Measurements from ENCODE around the gene PAQR5. TPM values are rescaled to one million over a fixed set of nuclear protein-coding genes. Genes with fewer than 3 reads are reported as not detected.

PAQR5 gene
- total RNA-seq, 4 donors from 2014 or later, result 3.0 to 8.1 (median 3.9) TPM

DNA sequence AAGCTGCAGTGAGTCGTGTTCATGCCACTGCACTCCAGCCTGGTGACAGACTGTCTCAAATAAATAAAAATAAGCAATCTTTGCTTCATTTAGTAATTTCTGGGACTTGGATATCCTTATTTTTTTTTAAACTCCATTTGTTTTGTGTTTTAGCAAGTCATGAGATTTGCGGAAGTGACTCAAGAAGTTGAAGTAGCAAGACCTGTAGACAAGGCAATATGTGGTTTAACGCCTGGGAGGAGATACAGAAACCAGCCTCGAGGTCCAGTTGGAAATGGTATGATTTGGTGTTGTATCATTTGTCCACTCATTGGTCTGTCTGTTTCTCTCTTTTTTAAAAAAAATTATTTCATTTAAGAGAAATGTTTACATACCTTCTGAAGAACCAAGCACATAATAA, 137.3 kb downstream of the PAQR5 start:
- TF ChIP-seq, protein P1, sequence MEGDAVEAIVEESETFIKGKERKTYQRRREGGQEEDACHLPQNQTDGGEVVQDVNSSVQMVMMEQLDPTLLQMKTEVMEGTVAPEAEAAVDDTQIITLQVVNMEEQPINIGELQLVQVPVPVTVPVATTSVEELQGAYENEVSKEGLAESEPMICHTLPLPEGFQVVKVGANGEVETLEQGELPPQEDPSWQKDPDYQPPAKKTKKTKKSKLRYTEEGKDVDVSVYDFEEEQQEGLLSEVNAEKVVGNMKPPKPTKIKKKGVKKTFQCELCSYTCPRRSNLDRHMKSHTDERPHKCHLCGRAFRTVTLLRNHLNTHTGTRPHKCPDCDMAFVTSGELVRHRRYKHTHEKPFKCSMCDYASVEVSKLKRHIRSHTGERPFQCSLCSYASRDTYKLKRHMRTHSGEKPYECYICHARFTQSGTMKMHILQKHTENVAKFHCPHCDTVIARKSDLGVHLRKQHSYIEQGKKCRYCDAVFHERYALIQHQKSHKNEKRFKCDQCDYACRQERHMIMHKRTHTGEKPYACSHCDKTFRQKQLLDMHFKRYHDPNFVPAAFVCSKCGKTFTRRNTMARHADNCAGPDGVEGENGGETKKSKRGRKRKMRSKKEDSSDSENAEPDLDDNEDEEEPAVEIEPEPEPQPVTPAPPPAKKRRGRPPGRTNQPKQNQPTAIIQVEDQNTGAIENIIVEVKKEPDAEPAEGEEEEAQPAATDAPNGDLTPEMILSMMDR (IDR thresholded peaks at IDR 0.05), result no peak
- TF ChIP-seq EP300 (IDR thresholded peaks at IDR 0.05) (no peak), POLR2A (IDR thresholded peaks at IDR 0.05) (no peak)
- no peak for DNase-seq (ENCODE audit: low spot score in 2 of 2)
- Histone ChIP-seq H3K4me3 (no peak overlapping the region), H3K27me3 (no peaks in the 10 kb centered on the region), H3K9me3 (no peaks in the 10 kb centered on the region), H3K27ac (no peak overlapping the region), H3K36me3 (no peaks in the 10 kb centered on the region), H3K4me1 (no peaks in the 10 kb centered on the region)
- 96 to 98% methylated on average over 4 of the region's 4 CpGs for WGBS, 2 donors

GRCh38 chr15:69436951-69437350, 138.2 kb downstream of the PAQR5 start:
- no peak for DNase-seq (ENCODE audit: low spot score in 2 of 2)
- 92 to 95% methylated on average over 4 of the region's 4 CpGs for WGBS, 2 donors
- Histone ChIP-seq H3K36me3 (no peaks in the 10 kb centered on the region), H3K27ac (no peak overlapping the region), H3K4me3 (no peak overlapping the region), H3K27me3 (no peaks in the 10 kb centered on the region), H3K9me3 (no peaks in the 10 kb centered on the region), H3K4me1 (no peaks in the 10 kb centered on the region)
- TF ChIP-seq EP300 (IDR thresholded peaks at IDR 0.05), result no peak
- TF ChIP-seq, protein P1 (IDR thresholded peaks at IDR 0.05), result no peak
- TF ChIP-seq POLR2A (IDR thresholded peaks at IDR 0.05), result no peak

DNA sequence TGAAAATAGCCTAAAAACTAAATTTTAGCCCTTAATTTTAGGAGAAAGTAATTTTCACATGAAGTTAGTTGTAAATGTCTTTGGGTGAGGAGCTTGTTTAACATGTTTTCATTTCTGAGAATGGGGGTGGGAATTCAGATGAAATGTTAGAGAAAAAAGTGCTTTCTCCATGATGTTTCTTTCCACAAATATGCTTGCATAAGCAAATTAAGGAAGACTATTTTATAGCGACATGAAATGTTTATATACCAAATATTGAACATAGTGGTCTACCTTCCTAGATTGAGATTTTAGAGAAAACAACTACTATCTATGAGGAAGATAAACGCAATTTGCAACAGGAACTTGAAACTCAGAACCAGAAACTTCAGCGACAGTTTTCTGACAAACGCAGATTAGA, 140.9 kb downstream of the PAQR5 start:
- DNase-seq (ENCODE audit: low spot score in 2 of 2), result no peak
- TF ChIP-seq POLR2A (IDR thresholded peaks at IDR 0.05) (no peak), EP300 (IDR thresholded peaks at IDR 0.05) (no peak)
- TF ChIP-seq, protein P1 (IDR thresholded peaks at IDR 0.05), result no peak
- Histone ChIP-seq H3K27me3 (no peaks in the 10 kb centered on the region), H3K27ac (no peak overlapping the region), H3K36me3 (no peaks in the 10 kb centered on the region), H3K4me3 (no peak overlapping the region), H3K9me3 (no peaks in the 10 kb centered on the region), H3K4me1 (no peaks in the 10 kb centered on the region)
- WGBS, 2 donors, result 84 to 89% methylated on average over 4 of the region's 4 CpGs

DNA sequence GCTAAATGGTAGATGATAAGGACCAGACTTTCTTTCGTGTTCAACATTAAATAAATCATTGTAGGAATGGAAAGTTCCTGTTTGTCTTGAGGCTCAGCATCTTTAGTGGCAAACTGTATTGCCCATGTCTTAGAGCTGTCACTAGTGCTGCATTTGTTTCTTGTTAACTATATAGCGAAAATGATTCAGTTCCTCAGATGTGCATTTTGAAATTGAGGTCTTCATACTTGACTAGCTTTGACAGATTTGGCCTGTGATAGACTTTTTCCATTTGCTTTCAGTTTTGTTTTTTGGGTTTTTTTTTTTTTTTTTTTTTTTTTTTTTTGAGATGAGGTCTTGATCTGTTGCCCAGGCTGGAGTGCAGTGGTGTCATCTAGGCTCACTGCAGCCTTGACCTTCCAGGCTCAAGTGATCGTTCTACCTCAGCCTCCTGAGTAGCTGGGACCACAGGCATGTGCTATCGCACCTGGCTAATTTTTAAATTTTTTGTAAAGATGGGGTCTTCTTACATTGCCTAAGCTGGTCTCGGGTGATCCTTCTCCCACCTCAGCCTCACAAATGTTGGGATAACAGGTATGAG, 144.4 kb downstream of the PAQR5 start:
- DNase-seq (ENCODE audit: low spot score in 2 of 2), result no peak
- Histone ChIP-seq H3K27me3 (no peaks in the 10 kb centered on the region), H3K4me1 (no peaks in the 10 kb centered on the region), H3K36me3 (peaks cover 0 to 3% (median 0%) of the 10 kb centered on the region in 3 donors), H3K9me3 (no peaks in the 10 kb centered on the region), H3K4me3 (no peak overlapping the region), H3K27ac (no peak overlapping the region)
- TF ChIP-seq, protein P1 (IDR thresholded peaks at IDR 0.05), result no peak
- TF ChIP-seq POLR2A (IDR thresholded peaks at IDR 0.05), result no peak
- TF ChIP-seq EP300 (IDR thresholded peaks at IDR 0.05), result no peak
- WGBS, 2 donors, result 90 to 92% methylated on average over 5 of the region's 5 CpGs

DNA sequence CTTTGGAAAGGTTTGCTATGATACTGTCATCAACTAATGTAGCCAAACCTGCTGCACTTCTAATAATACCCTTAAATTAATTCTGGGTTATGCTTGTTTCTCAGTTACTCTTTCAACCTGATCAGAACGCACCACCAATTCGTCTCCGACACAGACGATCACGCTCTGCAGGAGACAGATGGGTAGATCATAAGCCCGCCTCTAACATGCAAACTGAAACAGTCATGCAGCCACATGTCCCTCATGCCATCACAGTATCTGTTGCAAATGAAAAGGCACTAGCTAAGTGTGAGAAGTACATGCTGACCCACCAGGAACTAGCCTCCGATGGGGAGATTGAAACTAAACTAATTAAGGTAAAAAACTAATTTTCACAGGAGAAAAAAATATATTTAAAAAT, 146.0 kb downstream of the PAQR5 start:
- Histone ChIP-seq H3K4me3 (no peak overlapping the region), H3K9me3 (no peaks in the 10 kb centered on the region), H3K4me1 (no peaks in the 10 kb centered on the region), H3K27me3 (no peaks in the 10 kb centered on the region), H3K36me3 (peaks cover 0 to 3% (median 0%) of the 10 kb centered on the region in 3 donors), H3K27ac (no peak overlapping the region)
- 94 to 99% methylated on average over 7 of the region's 7 CpGs for WGBS, 2 donors
- DNase-seq (ENCODE audit: low spot score in 2 of 2), result no peak
- TF ChIP-seq POLR2A (IDR thresholded peaks at IDR 0.05), result no peak
- TF ChIP-seq, protein P1 (IDR thresholded peaks at IDR 0.05), result no peak
- no peak for TF ChIP-seq EP300 (IDR thresholded peaks at IDR 0.05)
